Measurements from ENCODE around the gene PLA2G2A.

PLA2G2A gene

DNA sequence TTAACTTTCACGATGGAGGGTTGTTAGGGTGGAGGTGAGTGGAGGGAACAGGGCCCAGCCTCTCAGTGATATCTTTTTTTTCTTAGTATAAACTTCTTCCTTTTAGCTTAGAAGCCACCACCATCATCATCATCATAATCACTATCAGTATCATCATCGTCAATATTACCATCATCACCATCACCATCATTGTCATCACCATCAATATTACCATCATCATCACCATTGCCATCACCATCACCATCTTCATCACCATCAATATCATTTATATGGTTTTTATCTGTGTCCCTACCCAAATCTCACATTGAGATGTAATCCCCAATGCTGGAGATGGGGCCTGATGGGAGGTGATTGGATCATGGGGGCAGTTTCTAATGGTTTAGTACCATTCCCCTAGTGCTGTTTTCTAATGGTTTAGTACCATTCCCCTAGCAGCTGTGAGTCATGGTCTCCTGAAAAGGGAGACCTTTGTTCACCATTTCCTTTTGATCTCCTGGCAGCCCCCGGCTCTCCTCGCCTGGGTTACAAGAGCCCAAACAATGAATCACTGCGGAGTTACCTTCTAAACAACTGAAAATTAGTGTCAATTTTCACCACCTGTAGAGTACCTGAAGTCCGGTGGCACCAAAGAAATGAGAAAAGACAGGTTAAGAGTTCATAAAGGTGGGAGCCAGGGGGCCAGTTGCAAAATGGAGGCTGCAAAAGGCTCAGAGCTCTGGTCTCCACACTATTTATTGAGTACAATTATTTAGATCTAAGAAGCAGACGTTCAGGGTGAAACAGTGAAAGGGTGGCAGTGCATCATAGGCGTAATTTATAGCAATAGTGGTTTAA is 52.9 kb downstream of the PLA2G2A start:
- no peak for DNase-seq (ENCODE audit: low read depth)
